SK-N-SH treated with all-trans-retinoic acid at 6 μM for 48 hours (cell line): Measurements from ENCODE around the gene PTPRG.

ENCODE experiments used
- CSRNP3 ChIP-seq: fragments of 250-450 bp; sonication (Bioruptor Pico); IDR thresholded peaks from 2 replicates; pipeline ENCODE4 v1.5.1; 2021; ENCODE audit warnings: mild to moderate bottlenecking, moderate library complexity
- OSR1 ChIP-seq: fragments of 250-450 bp; sonication (Bioruptor Pico); IDR thresholded peaks from 2 replicates; pipeline ENCODE4 v1.8.0; 2022; ENCODE audit warnings: moderate library complexity, mild to moderate bottlenecking, inconsistent platforms
- PATZ1 ChIP-seq: fragments of 250-450 bp; sonication (Bioruptor Pico); IDR thresholded peaks from 2 replicates; pipeline ENCODE4 v1.8.0; 2020; ENCODE audit warnings: mild to moderate bottlenecking, moderate library complexity, borderline replicate concordance
- PPARA ChIP-seq: fragments of 250-450 bp; sonication (Bioruptor Pico); IDR thresholded peaks from 2 replicates; pipeline ENCODE4 v1.5.0; 2020; ENCODE audit warnings: mild to moderate bottlenecking, borderline replicate concordance
- ZFP30 ChIP-seq: fragments of 450-650 bp; formaldehyde crosslinking; IDR thresholded peaks from 2 replicates; pipeline ENCODE4 v1.5.0; 2022; ENCODE audit warnings: mild to moderate bottlenecking, moderate library complexity
- ZNF70 ChIP-seq: fragments of 450-650 bp; formaldehyde crosslinking; IDR thresholded peaks from 2 replicates; pipeline ENCODE4 v1.5.0; 2020; ENCODE audit warnings: mild to moderate bottlenecking, moderate library complexity

- TF ChIP-seq PATZ1 (CRISPR knock-in tag) (no peak), ZNF70 (CRISPR knock-in tag) (no peak), PPARA (CRISPR knock-in tag) (no peak), CSRNP3 (CRISPR knock-in tag) (no peak), OSR1 (CRISPR knock-in tag) (no peak), ZFP30 (CRISPR knock-in tag) (no peak)
Observed at GRCh38 chr3:61829722-61830350, 268.5 kb downstream of the PTPRG start.
